Stimulated activated CD4-positive, alpha-beta T cell treated with anti-CD3 and anti-CD28 coated beads, Interleukin-1b, Interleukin-23, amount 100 ng/mL, for 48 hours (primary cell): ENCODE measurements around the gene NPTN.
"Not testable (repeated sequence)": the region's sequence is repeated elsewhere in the genome, so short reads cannot be mapped to it uniquely, and the experiment has no call there.

Experiments used
- DNase-seq: peaks from one replicate; pipeline ENCODE4 v3.0.0-alpha.2; 2020

Gene NPTN

DNA sequence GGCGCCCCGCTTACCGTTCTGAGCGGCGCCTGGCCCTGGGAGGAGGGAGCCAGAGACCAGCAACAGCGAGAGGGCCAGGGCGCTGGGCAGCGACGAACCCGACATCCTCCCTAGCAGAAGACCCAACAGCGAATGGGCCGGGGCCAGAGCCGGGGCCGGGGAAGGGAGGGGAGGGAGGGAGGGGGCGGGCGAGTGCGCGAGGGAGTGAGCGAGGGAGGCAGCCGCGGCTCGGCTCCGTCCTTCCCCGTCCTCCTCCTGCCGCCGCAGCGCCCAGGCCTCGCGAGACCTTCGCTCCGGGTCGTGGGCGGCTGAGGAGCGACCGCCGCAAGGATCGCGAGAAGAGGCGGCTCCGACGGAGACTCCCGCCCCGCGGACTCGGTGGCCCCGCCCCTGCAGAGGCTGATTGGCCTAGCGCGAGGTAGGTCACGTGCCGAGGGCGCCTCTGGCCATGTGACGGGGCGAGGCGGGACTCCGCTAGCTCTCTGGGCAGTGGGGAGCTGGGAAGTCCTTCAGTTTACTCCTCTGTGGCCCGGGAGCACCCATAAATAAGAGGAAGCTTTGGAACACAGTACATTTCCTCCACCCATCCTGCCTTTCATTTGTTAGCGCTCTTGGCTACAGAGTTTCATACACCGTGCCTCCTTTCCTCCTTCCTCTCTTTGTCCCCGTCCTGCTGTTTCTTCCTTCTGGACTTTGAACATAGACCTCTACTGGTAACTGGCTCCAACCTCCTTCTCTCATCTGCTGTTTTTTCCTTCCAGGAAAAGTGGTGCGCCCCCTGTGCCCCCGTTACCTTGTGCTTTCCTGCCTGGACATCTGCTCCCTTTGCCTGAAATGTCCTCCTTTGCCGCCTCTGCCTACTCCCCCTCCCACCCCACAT lies at the start of gene NPTN:
Gene NPTN, minus strand, starts transcription at position 279 of the 880 bp plus-strand sequence. Its CDS starts 174 bp downstream, at position 105.
- DNase-seq, result peak; percentile 98

DNA sequence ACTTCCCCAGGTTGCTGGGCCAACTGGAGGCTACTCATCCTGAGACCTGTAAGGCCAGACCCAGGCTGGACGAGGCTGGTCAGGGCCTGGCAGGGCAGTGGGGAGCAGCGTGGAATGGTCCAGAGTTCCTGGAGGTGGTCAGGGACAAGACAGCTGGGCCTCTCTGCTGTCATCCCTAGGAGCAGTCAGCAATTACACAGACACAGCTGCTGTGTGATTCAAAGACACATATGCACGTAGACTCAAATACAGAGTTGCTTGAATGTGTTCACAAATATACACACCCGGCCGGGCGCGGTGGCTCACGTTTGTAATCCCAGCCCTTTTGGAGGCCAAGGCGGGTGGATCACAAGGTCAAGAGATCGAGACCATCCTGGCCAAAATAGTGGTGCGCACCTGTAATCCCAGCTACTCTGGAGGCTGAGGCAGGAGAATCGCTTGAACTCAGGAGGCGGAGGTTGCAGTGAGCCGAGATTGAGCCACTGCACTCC lies 49.5 kb upstream of the NPTN start:
- no peak for DNase-seq

DNA sequence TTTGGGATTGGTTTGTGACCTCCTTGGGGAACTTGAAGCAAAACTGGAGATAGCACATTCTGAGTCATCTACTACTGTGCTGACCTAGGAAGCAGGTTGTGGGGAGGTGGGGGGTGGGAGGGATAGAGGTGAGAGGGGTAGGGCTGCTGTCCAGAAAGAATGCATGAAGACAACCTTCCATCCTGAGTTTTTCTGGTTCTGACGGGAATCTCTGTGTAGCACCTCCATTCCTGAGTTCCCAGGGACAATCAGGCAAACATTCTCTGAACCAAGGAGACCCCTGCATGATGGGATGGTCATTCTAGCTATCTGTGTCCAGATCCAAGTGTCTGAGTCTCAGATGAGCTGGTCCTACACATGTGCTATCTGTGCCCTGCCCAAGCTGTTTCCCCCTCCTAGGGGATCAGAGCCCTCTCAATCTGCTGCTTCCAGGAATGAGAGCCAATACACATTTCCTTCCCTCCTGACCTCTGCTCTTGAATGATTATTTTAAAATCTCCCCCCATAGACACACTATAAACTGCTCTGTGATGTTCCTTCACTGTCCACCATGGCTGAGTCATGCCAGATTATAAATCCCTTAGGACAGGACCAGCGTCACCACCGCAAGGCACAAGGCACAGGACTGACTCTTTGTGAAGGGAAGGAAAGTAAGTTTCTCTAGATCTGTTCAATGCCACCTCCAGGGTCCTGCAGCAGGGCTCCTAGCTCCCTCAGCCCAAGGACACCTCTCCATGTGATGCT lies 48.8 kb upstream of the NPTN start:
- no peak for DNase-seq

DNA sequence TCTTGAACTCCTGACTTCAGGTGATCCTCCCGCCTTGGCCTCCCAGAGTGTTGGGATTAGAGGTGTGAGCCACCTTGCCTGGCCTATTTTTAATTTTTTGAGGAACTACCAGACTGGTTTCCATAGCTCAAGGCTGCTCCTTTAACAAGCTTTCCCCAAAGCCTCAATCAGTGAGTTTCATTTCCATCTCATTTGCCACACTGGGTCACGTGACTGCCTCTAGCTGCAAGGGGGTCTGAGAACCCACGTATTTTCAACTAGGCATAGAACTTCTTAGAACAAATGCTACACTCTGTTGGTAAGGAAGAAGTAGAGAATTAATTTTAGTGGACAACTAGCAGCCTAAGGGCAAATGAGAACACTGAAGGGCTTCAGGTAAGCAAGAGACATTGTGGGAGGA lies 47.9 kb upstream of the NPTN start:
- no peak for DNase-seq

- DNase-seq, result no peak
Observed at GRCh38 chr15:73680549-73680948, 47.4 kb upstream of the NPTN start.

GRCh38 chr15:73679964-73680363 lies 46.8 kb upstream of the NPTN start:
- no peak for DNase-seq

DNA sequence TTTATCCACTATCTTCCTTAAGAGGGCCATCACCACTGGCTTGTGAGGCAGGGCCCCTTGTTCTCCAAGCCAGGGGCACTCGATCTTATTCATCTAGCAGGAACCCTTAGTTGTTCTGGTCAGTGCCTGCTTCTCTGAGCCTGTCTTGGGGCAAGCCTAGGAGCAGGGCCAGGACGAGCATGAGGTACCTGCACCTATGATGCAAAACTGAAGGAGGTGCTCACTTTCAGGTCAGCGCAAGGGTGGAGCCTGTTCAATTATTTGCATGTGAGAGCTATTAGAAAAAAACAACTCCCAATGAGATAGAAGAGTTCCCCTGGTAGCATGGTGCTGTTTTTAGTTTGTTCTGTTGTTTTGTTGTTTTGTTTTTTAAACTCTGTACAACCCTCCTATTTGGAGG lies 46.0 kb upstream of the NPTN start:
- DNase-seq, result no peak

DNA sequence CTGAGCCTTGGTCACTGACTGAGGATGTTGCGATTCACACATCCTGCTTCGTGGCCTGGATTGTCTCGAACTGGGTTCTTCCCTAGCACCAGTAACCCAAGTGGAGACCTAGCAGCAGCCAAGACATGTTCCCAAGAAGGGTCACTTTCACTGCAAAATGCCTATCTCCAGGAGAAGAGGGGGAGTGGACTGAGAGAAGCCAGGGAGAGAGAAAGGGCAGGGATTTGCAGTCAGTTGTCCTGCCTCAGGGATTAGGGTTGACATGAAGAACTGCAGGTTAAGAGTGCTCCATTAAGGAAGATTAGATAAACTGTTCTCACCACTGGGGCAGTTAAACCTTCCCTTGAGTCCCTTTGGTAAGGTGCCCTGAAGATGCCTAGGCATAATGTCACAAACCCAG lies 45.3 kb upstream of the NPTN start:
- DNase-seq, result no peak

- DNase-seq, result no peak
Observed at GRCh38 chr15:73677733-73678132, 44.5 kb upstream of the NPTN start.

- peak; percentile 31 for DNase-seq
Observed at GRCh38 chr15:73677146-73677607, 44.0 kb upstream of the NPTN start.

- no peak for DNase-seq
Observed at GRCh38 chr15:73674587-73674986, 41.4 kb upstream of the NPTN start.

GRCh38 chr15:73660455-73660854 lies 27.3 kb upstream of the NPTN start:
- no peak for DNase-seq

DNA sequence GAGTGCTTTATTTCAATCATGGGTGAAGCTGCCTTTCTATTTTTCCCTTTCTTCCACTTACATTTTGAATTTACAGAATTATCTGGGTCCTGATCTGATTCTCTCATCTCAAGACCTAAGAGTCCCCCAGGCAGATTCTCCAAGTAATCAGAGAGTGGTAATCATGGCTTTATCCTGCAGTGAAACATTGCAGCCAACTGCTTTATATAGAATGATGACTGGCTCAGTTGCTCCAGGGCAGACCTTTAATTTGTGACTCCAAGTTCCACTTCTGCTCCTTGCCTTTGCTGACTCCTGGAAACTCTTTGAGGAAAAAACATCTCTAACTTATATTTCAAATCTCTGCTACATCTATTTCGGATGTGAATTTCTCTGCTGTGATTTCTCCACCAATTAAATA lies 25.5 kb upstream of the NPTN start:
- no peak for DNase-seq

GRCh38 chr15:73655724-73656123 lies 22.5 kb upstream of the NPTN start:
- DNase-seq, result no peak

- DNase-seq, result no peak
Observed at GRCh38 chr15:73654659-73655058, 21.5 kb upstream of the NPTN start.

- DNase-seq, result peak; percentile 19
Observed at GRCh38 chr15:73650416-73651126, 17.4 kb upstream of the NPTN start.

- DNase-seq, result no peak
Observed at GRCh38 chr15:73648014-73648295, 14.8 kb upstream of the NPTN start.

DNA sequence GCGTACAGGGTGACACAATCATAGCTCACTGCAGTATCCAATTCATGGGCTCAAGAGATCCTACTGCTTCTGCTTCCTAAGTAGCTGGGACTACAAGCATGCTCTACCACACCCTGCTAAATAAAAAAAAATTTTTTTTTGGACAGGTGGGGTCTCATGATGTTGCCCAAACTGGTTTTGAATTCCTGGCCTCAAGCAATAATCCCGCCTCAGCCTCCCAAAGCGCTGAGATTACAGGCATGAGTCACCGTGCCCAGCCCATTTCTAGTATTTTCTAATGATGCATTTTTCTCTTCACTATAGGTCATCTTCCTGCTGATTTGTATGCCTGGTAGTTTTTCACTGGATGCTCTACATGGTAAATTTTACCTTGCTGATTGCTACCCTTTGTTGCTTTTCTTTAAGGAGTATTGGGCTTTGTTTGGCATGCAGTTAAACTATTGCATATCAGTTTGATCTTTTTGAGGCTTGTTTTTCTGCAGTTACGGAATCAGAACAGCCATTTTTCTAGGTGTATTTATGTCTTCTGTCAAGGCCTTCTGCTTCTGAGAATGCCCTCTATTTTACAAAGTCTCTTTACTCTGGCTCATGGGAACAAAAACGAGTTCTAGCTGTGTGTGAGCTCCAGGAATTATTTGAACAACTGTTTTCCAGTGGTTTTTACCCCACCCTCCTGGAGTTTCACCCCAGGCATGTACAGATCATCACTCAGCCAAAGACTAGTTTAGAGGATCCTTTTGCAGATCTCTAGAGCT lies 14.2 kb upstream of the NPTN start:
- no peak for DNase-seq

DNA sequence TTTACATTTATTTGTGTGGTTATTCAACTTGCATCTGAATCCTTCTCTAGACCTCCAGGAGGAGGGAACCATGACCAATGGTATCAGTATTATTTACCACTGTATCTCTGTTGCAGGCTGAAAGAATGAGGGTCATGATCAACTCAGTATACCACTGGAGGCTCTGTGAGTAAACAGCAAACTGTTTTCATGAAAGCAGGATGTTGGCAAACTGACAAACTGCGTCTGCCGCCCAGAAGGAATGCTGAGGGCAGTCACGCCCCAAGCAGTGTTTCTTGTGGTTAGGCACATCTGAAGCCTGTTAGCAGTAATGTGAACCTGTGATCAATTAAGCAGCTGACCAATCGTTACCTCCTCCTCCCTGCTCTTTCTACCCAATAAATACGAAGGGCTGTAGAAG lies 6.3 kb upstream of the NPTN start:
- DNase-seq, result not testable (repeated sequence)

GRCh38 chr15:73637527-73637926 lies 4.3 kb upstream of the NPTN start:
- DNase-seq, result no peak

GRCh38 chr15:73633991-73634495 lies 854 bp upstream of the NPTN start:
- no peak for DNase-seq

DNA sequence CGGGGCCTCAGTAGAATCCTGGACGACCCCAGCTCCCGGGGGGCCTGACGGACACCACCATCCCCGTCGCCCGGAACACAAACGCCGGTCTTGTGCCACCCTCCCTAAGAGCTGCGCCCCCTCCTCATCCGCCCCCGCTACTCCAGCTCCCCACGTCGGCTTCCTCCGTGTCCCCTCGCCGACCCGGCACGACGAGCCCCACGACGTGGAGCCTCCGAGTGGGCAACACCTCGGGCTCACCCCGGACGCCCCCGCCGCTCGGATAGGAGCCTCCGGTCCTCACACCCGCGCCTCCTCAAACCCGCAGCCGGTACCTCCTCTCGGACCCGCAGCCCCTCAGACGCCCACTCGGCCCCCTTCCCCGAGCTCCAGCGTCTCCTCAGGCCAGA lies 525 bp downstream of the NPTN start:
- DNase-seq, result peak; percentile 24
